B cell (primary cell): ENCODE data around the gene STRA8. TPM values are rescaled to one million over a fixed set of nuclear protein-coding genes. Genes with fewer than 3 reads are reported as not detected.

ENCODE experiments used
- ATAC-seq: fragments of 200-7000 bp; cut with Tn5 transposase; one replicate; pipeline ENCODE4 v1.10.0; 2021; ENCODE audit warnings: low read depth, mild to moderate bottlenecking, moderate number of reproducible peaks, moderate library complexity
- CTCF ChIA-PET: fragments of 350-600 bp; sonication (Branson Sonifier 250); formaldehyde crosslinking; loops from one replicate; lab custom pipeline; 2021; ENCODE audit warnings: antibody characterized with exemption, inconsistent platforms; lab: Charles Lee
- POLR2A ChIA-PET: fragments of 350-600 bp; sonication (Branson Sonifier 250); formaldehyde crosslinking; loops from one replicate; lab custom pipeline; 2021; ENCODE audit warnings: antibody characterized with exemption; lab: Charles Lee
- DNase-seq: peaks from one replicate; pipeline ENCODE4 v3.0.0; 2013
- H2AFZ ChIP-seq: 2 replicates; pipeline ENCODE4 v1.6.1; 2012; ENCODE audit warnings: mild to moderate bottlenecking, low read depth, low read length; ENCODE audit not compliant: insufficient read depth, poor library complexity, severe bottlenecking
- H3K27ac ChIP-seq, 2 donors: 1 replicate in 1 of 2; 2 replicates in 1 of 2; pipeline ENCODE4 v1.5.1; 2012 to 2013; ENCODE audit warnings: low read length in 2 of 2, mild to moderate bottlenecking in 2 of 2, moderate library complexity in 1 of 2
- H3K27me3 ChIP-seq, 4 experiments: fragments of 200-600 bp in 1 of 4; sonication (generic) in 1 of 4; replicated peaks in 1 of 4; 1 replicate in 2 of 4; 2 replicates in 2 of 4; pipeline versions ENCODE4 v1.6.1 to v1.7.0; 2013 to 2016; ENCODE audit warnings: low read length in 3 of 4, mild to moderate bottlenecking in 2 of 4, mixed read lengths in 1 of 4, moderate library complexity in 1 of 4; ENCODE audit not compliant: insufficient read depth in 4 of 4, control insufficient read depth in 3 of 4; ENCODE audit errors: control extremely low read depth in 1 of 4
- H3K36me3 ChIP-seq, 2 experiments: replicated peaks in 1 of 2; 1 replicate in 1 of 2; 2 replicates in 1 of 2; pipeline versions ENCODE4 v1.6.1 to v1.7.1; 2013; ENCODE audit warnings: low read length in 1 of 2; ENCODE audit not compliant: insufficient read depth in 2 of 2, control insufficient read depth in 1 of 2; ENCODE audit errors: control extremely low read depth in 1 of 2, extremely low read depth in 1 of 2
- H3K4me1 ChIP-seq, 2 donors: fragments of 200-600 bp in 1 of 2; sonication (generic) in 1 of 2; 1 replicate in 1 of 2; 2 replicates in 1 of 2; pipeline versions ENCODE4 v1.5.1 to v1.6.1; 2013 to 2017; ENCODE audit warnings: low read length in 2 of 2; ENCODE audit not compliant: control insufficient read depth in 2 of 2, insufficient read depth in 2 of 2
- H3K4me2 ChIP-seq: replicated peaks from 2 replicates; pipeline ENCODE3; 2012; ENCODE audit warnings: mild to moderate bottlenecking, low read depth, low read length; ENCODE audit not compliant: poor library complexity, severe bottlenecking
- H3K4me3 ChIP-seq, 5 experiments: fragments of 200-600 bp in 1 of 5; sonication (generic) in 1 of 5; 1 replicate in 3 of 5; 2 replicates in 2 of 5; pipeline versions ENCODE4 v1.5.1 to v1.7.0; 2011 to 2016; ENCODE audit warnings: low read length in 4 of 5, mild to moderate bottlenecking in 4 of 5, low read depth in 2 of 5, control low read depth in 1 of 5, moderate library complexity in 1 of 5; ENCODE audit not compliant: insufficient read depth in 1 of 5; ENCODE audit errors: control extremely low read depth in 1 of 5, extremely low read depth in 1 of 5
- H3K79me2 ChIP-seq: fragments of 200-600 bp; sonication (generic); one replicate; pipeline ENCODE4 v1.6.0; 2016; ENCODE audit warnings: low read length; ENCODE audit not compliant: control insufficient read depth, insufficient read depth
- H3K9ac ChIP-seq: fragments of 200-600 bp; sonication (generic); 2 replicates; pipeline ENCODE4 v1.6.1; 2017; ENCODE audit warnings: mild to moderate bottlenecking, low read length, moderate library complexity
- H3K9me3 ChIP-seq, 3 donors: one replicate each; pipeline versions ENCODE4 v1.6.1 to v1.7.1; 2013; ENCODE audit warnings: low read length in 2 of 3; ENCODE audit not compliant: control insufficient read depth in 2 of 3, insufficient read depth in 1 of 3; ENCODE audit errors: control extremely low read depth in 1 of 3
- H4K20me1 ChIP-seq: 2 replicates; pipeline ENCODE4 v1.6.0; 2012; ENCODE audit warnings: mild to moderate bottlenecking, low read length; ENCODE audit not compliant: insufficient read depth, control insufficient read depth, poor library complexity, severe bottlenecking
- H3K27ac Mint-ChIP-seq: one replicate; pipeline ENCODE4 v1.8.0; 2021; ENCODE audit warnings: mixed read lengths
- H3K27me3 Mint-ChIP-seq: one replicate; pipeline ENCODE4 v1.8.0; 2021; ENCODE audit warnings: mixed read lengths
- H3K4me1 Mint-ChIP-seq: one replicate; pipeline ENCODE4 v1.8.0; 2021; ENCODE audit warnings: mixed read lengths
- H3K4me3 Mint-ChIP-seq: one replicate; pipeline ENCODE4 v1.8.0; 2021; ENCODE audit warnings: mixed read lengths
- H3K9me3 Mint-ChIP-seq: one replicate; pipeline ENCODE4 v1.8.0; 2022; ENCODE audit warnings: mixed read lengths; ENCODE audit not compliant: insufficient read depth
- CTCF ChIP-seq: fragments of 200-600 bp; IDR thresholded peaks from one replicate; pipeline ENCODE4 v1.8.0; 2022; ENCODE audit warnings: antibody characterized with exemption, mild to moderate bottlenecking
- EZH2 ChIP-seq: IDR thresholded peaks from 2 replicates; pipeline ENCODE4 v1.6.1; 2012; ENCODE audit warnings: borderline replicate concordance, low read depth, mild to moderate bottlenecking, moderate library complexity, low read length; ENCODE audit not compliant: insufficient read depth, poor library complexity, severe bottlenecking
- WGBS: methylation state at CpG from one replicate; pipeline ENCODE4 v1.1.5; 2013; ENCODE audit warnings: missing lambda C conversion rate; ENCODE audit not compliant: insufficient coverage; 5-methylcytosine and 5-hydroxymethylcytosine counted together
- intact Hi-C: fragments of 100-400 bp; cut with micrococcal nuclease; formaldehyde crosslinking; loops from one replicate; pipeline ENCODE4 v1.10.0; 2022
- polyA plus RNA-seq: library from polyadenylated mRNA; depleted of rRNA; stranded (reverse); fragments of >200 nt; gene quantifications from 2 replicates; pipeline ENCODE4 v1.2.3, GENCODE V29; 2012
- total RNA-seq, 2 donors: library from RNA; stranded (reverse); fragments of 120-200 nt in 1 of 2; gene quantifications; 1 replicate in 1 of 2; 2 replicates in 1 of 2; pipeline versions ENCODE4 v1.2.3 to v1.2.4, GENCODE V29; 2013 to 2022

The STRA8 gene
- total and polyA plus RNA-seq, 2 donors (not counting 1 experiment from before 2014, with no cell fraction given) = not detected

GRCh38 chr7:135213831-135214230 is 19.8 kb upstream of the STRA8 start:
- H3K4me3 Mint-ChIP-seq = peak overlapping the region; percentile 54
- Histone ChIP-seq H3K9me3 (no peaks in the 10 kb centered on the region), H2AFZ (no peak overlapping the region), H3K36me3 (no peaks in the 10 kb centered on the region), H3K27ac (no peak overlapping the region), H3K4me2 (no peak overlapping the region), H3K4me1 (peaks cover 14 to 19% of the 10 kb centered on the region in 2 donors), H3K79me2 (peaks cover 16% of the 10 kb centered on the region), H4K20me1 (no peaks in the 10 kb centered on the region), H3K27me3 (no peaks in the 10 kb centered on the region), H3K9ac (no peak overlapping the region), H3K4me3 (no peak overlapping the region)
- TF ChIP-seq EZH2 = no peak
- no peak for TF ChIP-seq CTCF
- WGBS = 100% methylated on average over 2 of the region's 2 CpGs
- DNase-seq (no peak), ATAC-seq (no peak)
- intact Hi-C loops = no loop called here
- ChIA-PET POLR2A (interaction anchor here (0.7 kb wide), 1 partner anchor 8 kb away, joined by 3 read pairs; no protein-coding TSS in a partner anchor), CTCF (interaction anchor here (1.4 kb wide), 1 partner anchor 61 kb away, joined by 4 read pairs; no protein-coding TSS in a partner anchor)
- no peak overlapping the region for H3K27ac Mint-ChIP-seq
- no peaks in the 10 kb centered on the region for H3K9me3 Mint-ChIP-seq
- H3K4me1 Mint-ChIP-seq = peaks cover 25% of the 10 kb centered on the region
- H3K27me3 Mint-ChIP-seq = no peaks in the 10 kb centered on the region

GRCh38 chr7:135215180-135215579 is 18.5 kb upstream of the STRA8 start:
- Histone ChIP-seq H3K36me3 (no peaks in the 10 kb centered on the region), H3K79me2 (peaks cover 9% of the 10 kb centered on the region), H3K4me2 (no peak overlapping the region), H3K4me1 (peaks cover 9 to 10% of the 10 kb centered on the region in 2 donors), H3K4me3 (no peak overlapping the region), H2AFZ (no peak overlapping the region), H3K27me3 (no peaks in the 10 kb centered on the region), H4K20me1 (no peaks in the 10 kb centered on the region), H3K9me3 (no peaks in the 10 kb centered on the region), H3K9ac (no peak overlapping the region), H3K27ac (no peak overlapping the region)
- no peak for ATAC-seq
- no peaks in the 10 kb centered on the region for H3K27me3 Mint-ChIP-seq
- no peak for TF ChIP-seq CTCF
- TF ChIP-seq EZH2 = no peak
- no peak overlapping the region for H3K27ac Mint-ChIP-seq
- no peak overlapping the region for H3K4me3 Mint-ChIP-seq
- POLR2A ChIA-PET = no interaction called here
- CTCF ChIA-PET = no interaction called here
- peaks cover 13% of the 10 kb centered on the region for H3K4me1 Mint-ChIP-seq
- no peak for DNase-seq
- 93% methylated on average over 4 of the region's 4 CpGs for WGBS
- intact Hi-C loops = no loop called here
- no peaks in the 10 kb centered on the region for H3K9me3 Mint-ChIP-seq
